NT2/D1 (cell line): Measurements from ENCODE around the gene NUP133.

Experiments used
- SUZ12 ChIP-seq: IDR thresholded peaks from 2 replicates; pipeline ENCODE4 v1.6.1; 2011; ENCODE audit not compliant: insufficient read length, insufficient read depth; ENCODE audit errors: extremely low read depth
- YY1 ChIP-seq: IDR thresholded peaks from 2 replicates; pipeline ENCODE4 v1.6.1; 2011; ENCODE audit not compliant: insufficient read length, insufficient read depth
- ZNF274 ChIP-seq: IDR thresholded peaks from 2 replicates; pipeline ENCODE4 v1.6.1; 2011; ENCODE audit warnings: mild to moderate bottlenecking, low read depth, low read length

- no peak for TF ChIP-seq YY1
- no peak for TF ChIP-seq SUZ12
- TF ChIP-seq ZNF274, result no peak
These were observed 29.8 kb upstream of the NUP133 start for GRCh38 chr1:229537894-229538293.
